Measurements from ENCODE around the gene MCEMP1.

DNA sequence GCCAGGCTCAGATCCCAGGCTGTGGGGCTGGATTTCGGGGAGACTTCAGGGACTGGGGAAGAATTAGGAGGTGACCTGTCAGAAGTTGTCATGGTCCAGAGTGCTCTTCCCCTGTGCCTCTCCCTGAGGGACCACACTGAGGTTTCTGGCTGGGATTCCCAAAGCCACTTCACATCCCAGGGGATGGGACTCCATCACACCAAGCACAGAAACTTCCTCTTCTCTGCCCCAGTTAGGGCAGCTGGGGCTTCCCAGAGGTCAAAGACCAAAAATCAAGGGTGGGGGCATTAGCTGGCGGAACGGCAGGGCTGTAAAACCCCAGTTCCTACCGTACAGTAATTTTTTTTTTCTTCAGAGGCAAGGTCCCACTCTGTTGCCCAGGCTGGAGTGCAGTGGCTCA lies 17.6 kb downstream of the MCEMP1 start:
- TF ChIP-seq, protein P1, sequence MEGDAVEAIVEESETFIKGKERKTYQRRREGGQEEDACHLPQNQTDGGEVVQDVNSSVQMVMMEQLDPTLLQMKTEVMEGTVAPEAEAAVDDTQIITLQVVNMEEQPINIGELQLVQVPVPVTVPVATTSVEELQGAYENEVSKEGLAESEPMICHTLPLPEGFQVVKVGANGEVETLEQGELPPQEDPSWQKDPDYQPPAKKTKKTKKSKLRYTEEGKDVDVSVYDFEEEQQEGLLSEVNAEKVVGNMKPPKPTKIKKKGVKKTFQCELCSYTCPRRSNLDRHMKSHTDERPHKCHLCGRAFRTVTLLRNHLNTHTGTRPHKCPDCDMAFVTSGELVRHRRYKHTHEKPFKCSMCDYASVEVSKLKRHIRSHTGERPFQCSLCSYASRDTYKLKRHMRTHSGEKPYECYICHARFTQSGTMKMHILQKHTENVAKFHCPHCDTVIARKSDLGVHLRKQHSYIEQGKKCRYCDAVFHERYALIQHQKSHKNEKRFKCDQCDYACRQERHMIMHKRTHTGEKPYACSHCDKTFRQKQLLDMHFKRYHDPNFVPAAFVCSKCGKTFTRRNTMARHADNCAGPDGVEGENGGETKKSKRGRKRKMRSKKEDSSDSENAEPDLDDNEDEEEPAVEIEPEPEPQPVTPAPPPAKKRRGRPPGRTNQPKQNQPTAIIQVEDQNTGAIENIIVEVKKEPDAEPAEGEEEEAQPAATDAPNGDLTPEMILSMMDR (IDR thresholded peaks at IDR 0.05; ENCODE audit: poor library complexity): no peak
- no peak for TF ChIP-seq EZH2 (IDR thresholded peaks at IDR 0.05; ENCODE audit: borderline replicate concordance)
